SK-N-SH (cell line): ENCODE measurements around the gene TULP1. TPM values are rescaled to one million over a fixed set of nuclear protein-coding genes. Genes with fewer than 3 reads are reported as not detected.

ENCODE experiments used
- CTCF ChIA-PET: fragments of 300-600, 350-600 bp; formaldehyde crosslinking; extraction: SDS; loops from one replicate; lab custom pipeline; 2021; lab: Yijun Ruan, JAX
- POLR2A ChIA-PET: fragments of 350-600 bp; sonication (Branson Sonifier 250); formaldehyde crosslinking; extraction: SDS; loops from one replicate; lab custom pipeline; 2020; ENCODE audit warnings: antibody characterized with exemption, inconsistent platforms; lab: Yijun Ruan, JAX
- DNase-seq: peaks from one replicate; pipeline ENCODE4 v3.0.0; 2012
- H2AFZ ChIP-seq: fragments of 200-600 bp; sonication (generic); 2 replicates; pipeline ENCODE4 v1.8.1; 2016; ENCODE audit warnings: antibody characterized with exemption, mild to moderate bottlenecking, low read depth
- H3F3A ChIP-seq: fragments of 200-600 bp; sonication (generic); replicated peaks from 2 replicates; pipeline ENCODE3; 2016; ENCODE audit warnings: antibody characterized with exemption, mild to moderate bottlenecking; ENCODE audit not compliant: insufficient read depth
- H3K27ac ChIP-seq, 2 experiments: fragments of 200-500 bp in 1 of 2; fragments of 200-600 bp in 1 of 2; sonication (Bioruptor generic) in 1 of 2; sonication (generic), shearing (Covaris generic) in 1 of 2; 2 replicates each; pipeline versions ENCODE4 v1.5.1 to v1.6.1; 2014 to 2016; ENCODE audit warnings: low read depth in 2 of 2, inconsistent platforms in 1 of 2, low read length in 1 of 2, mild to moderate bottlenecking in 1 of 2, mixed read lengths in 1 of 2
- H3K27me3 ChIP-seq: fragments of 200-600 bp; sonication (generic), shearing (Covaris generic); 2 replicates; pipeline ENCODE4 v1.6.1; 2016; ENCODE audit warnings: mixed run types; ENCODE audit not compliant: insufficient read depth
- H3K36me3 ChIP-seq, 2 experiments: fragments of 200-500 bp in 1 of 2; fragments of 200-600 bp in 1 of 2; sonication (Bioruptor generic) in 1 of 2; sonication (generic) in 1 of 2; replicated peaks in 1 of 2; 2 replicates each; pipeline versions ENCODE3 to v1.5.1; 2014 to 2016; ENCODE audit warnings: low read length in 1 of 2, mild to moderate bottlenecking in 1 of 2; ENCODE audit not compliant: insufficient read depth in 2 of 2, control insufficient read depth in 1 of 2
- H3K4me1 ChIP-seq, 2 experiments: fragments of 200-500 bp in 1 of 2; fragments of 200-600 bp in 1 of 2; sonication (Bioruptor generic) in 1 of 2; sonication (generic), shearing (Covaris generic) in 1 of 2; 2 replicates each; pipeline versions ENCODE4 v1.5.1 to v1.6.1; 2014 to 2016; ENCODE audit warnings: low read depth in 1 of 2, low read length in 1 of 2, mixed run types in 1 of 2; ENCODE audit not compliant: insufficient read depth in 2 of 2, control insufficient read depth in 1 of 2
- H3K4me2 ChIP-seq: fragments of 200-600 bp; sonication (generic), shearing (Covaris generic); 2 replicates; pipeline ENCODE4 v1.6.1; 2017; ENCODE audit warnings: mixed run types
- H3K4me3 ChIP-seq, 2 experiments: fragments of 200-500 bp in 1 of 2; fragments of 200-600 bp in 1 of 2; sonication (Bioruptor generic) in 1 of 2; sonication (generic), shearing (Covaris generic) in 1 of 2; 2 replicates each; pipeline versions ENCODE4 v1.5.1 to v1.8.1; 2014 to 2016; ENCODE audit warnings: low read depth in 2 of 2, inconsistent platforms in 1 of 2, low read length in 1 of 2, mild to moderate bottlenecking in 1 of 2, mixed read lengths in 1 of 2, moderate library complexity in 1 of 2
- H3K79me2 ChIP-seq: fragments of 200-600 bp; sonication (generic); 2 replicates; pipeline ENCODE4 v1.8.1; 2017; ENCODE audit warnings: mild to moderate bottlenecking; ENCODE audit not compliant: insufficient read depth
- H3K9ac ChIP-seq: fragments of 200-600 bp; sonication (generic); 2 replicates; pipeline ENCODE4 v1.6.1; 2017; ENCODE audit warnings: mixed run types
- H3K9me2 ChIP-seq: fragments of 200-600 bp; sonication (generic); 2 replicates; pipeline ENCODE4 v1.6.1; 2017; ENCODE audit warnings: mixed run types
- H3K9me3 ChIP-seq: fragments of 200-600 bp; sonication (generic); 2 replicates; pipeline ENCODE4 v1.6.1; 2017; ENCODE audit warnings: mixed run types, mild to moderate bottlenecking, moderate library complexity
- H4K20me1 ChIP-seq: fragments of 200-600 bp; sonication (generic); 2 replicates; pipeline ENCODE4 v1.6.1; 2017; ENCODE audit warnings: mild to moderate bottlenecking, mixed run types; ENCODE audit not compliant: insufficient read depth
- CTCF ChIP-seq: fragments of 200-600 bp; sonication (generic); IDR thresholded peaks from 2 replicates; pipeline ENCODE4 v1.6.1; 2017; ENCODE audit warnings: antibody characterized with exemption, mild to moderate bottlenecking, moderate library complexity
- EZH2phosphoT487 ChIP-seq: fragments of 200-600 bp; sonication (generic); IDR thresholded peaks from 2 replicates; pipeline ENCODE4 v1.6.1; 2017; ENCODE audit warnings: low read depth, mixed run types, mild to moderate bottlenecking, antibody characterized with exemption, moderate library complexity, borderline replicate concordance
- FOXM1 ChIP-seq: IDR thresholded peaks from 2 replicates; pipeline ENCODE4 v1.4.0; 2012; ENCODE audit warnings: low read depth, mild to moderate bottlenecking
- GABPA ChIP-seq: IDR thresholded peaks from 2 replicates; pipeline ENCODE4 v1.4.0; 2012; ENCODE audit warnings: low read depth, mild to moderate bottlenecking
- MXI1 ChIP-seq: IDR thresholded peaks from 2 replicates; pipeline ENCODE4 v1.6.1; 2012; ENCODE audit warnings: mild to moderate bottlenecking, low read depth, low read length, improper control_type of control experiment
- NFIC ChIP-seq: IDR thresholded peaks from 2 replicates; pipeline ENCODE4 v1.4.0; 2012; ENCODE audit warnings: borderline replicate concordance
- RCOR1 ChIP-seq: fragments of 150-350 bp; IDR thresholded peaks from 2 replicates; pipeline ENCODE4 v1.6.1; 2017; ENCODE audit warnings: antibody characterized with exemption, low read length
- REST ChIP-seq: IDR thresholded peaks from 2 replicates; pipeline ENCODE4 v1.6.1; 2012; ENCODE audit warnings: mild to moderate bottlenecking, low read depth, low read length, moderate library complexity
- RXRA ChIP-seq: IDR thresholded peaks from 2 replicates; pipeline ENCODE4 v1.4.0; 2012; ENCODE audit warnings: low read depth, mild to moderate bottlenecking, borderline replicate concordance
- SMC3 ChIP-seq: IDR thresholded peaks from 2 replicates; pipeline ENCODE4 v1.6.1; 2012; ENCODE audit warnings: low read depth, low read length, improper control_type of control experiment
- WGBS: methylation state at CpG from one replicate; pipeline ENCODE4 v1.1.6; 2017; ENCODE audit warnings: low lambda C conversion rate; 5-methylcytosine and 5-hydroxymethylcytosine counted together
- polyA plus RNA-seq, 3 experiments: library from polyadenylated mRNA; depleted of rRNA; stranded (reverse); fragments of >200 nt; gene quantifications; 2 replicates each; pipeline ENCODE4 v1.2.3, GENCODE V29; 2012
- TF ChIP-seq, protein P1 (sequence below): IDR thresholded peaks from 2 replicates; pipeline ENCODE4 v1.4.0; 2012; ENCODE audit warnings: low read depth
- TF ChIP-seq, protein P2 (sequence below): IDR thresholded peaks from 2 replicates; pipeline ENCODE4 v1.4.0; 2012; ENCODE audit warnings: low read depth, borderline replicate concordance

TULP1 gene
- polyA plus RNA-seq, 1 of the 3 experiments (the other 2 are of a cell fraction), result not detected

GRCh38 chr6:35507221-35507620, 5.5 kb downstream of the TULP1 start:
- no peaks in the 10 kb centered on the region for H3K79me2 ChIP-seq
- no peak overlapping the region for H2AFZ ChIP-seq
- H3K4me3 ChIP-seq, result no peak overlapping the region
- no peaks in the 10 kb centered on the region for H3K9me2 ChIP-seq
- ChIA-PET POLR2A (no interaction called here), CTCF (interaction anchor here (0.8 to 1.6 kb wide), 2 partner anchors 10 to 15 kb away, joined by 4 to 5 read pairs; no protein-coding TSS in a partner anchor)
- H3K9me3 ChIP-seq, result no peaks in the 10 kb centered on the region
- H4K20me1 ChIP-seq, result no peaks in the 10 kb centered on the region
- no peaks in the 10 kb centered on the region for H3K4me1 ChIP-seq
- no peak for TF ChIP-seq MXI1
- TF ChIP-seq, protein P1, sequence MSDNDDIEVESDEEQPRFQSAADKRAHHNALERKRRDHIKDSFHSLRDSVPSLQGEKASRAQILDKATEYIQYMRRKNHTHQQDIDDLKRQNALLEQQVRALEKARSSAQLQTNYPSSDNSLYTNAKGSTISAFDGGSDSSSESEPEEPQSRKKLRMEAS, result no peak
- TF ChIP-seq CTCF, result no peak
- 94% methylated on average over 2 of the region's 2 CpGs for WGBS
- H3K4me2 ChIP-seq, result no peak overlapping the region
- no peak overlapping the region for H3K9ac ChIP-seq
- no peak for DNase-seq
- H3K36me3 ChIP-seq, result no peaks in the 10 kb centered on the region
- H3K27ac ChIP-seq, result no peak overlapping the region
- no peaks in the 10 kb centered on the region for H3F3A ChIP-seq
- H3K27me3 ChIP-seq, result no peaks in the 10 kb centered on the region

GRCh38 chr6:35506536-35506935, 6.2 kb downstream of the TULP1 start:
- Histone ChIP-seq H3K27ac (no peak overlapping the region), H2AFZ (no peak overlapping the region), H3K4me3 (no peak overlapping the region), H3K36me3 (no peaks in the 10 kb centered on the region), H3K9ac (no peak overlapping the region), H3K27me3 (no peaks in the 10 kb centered on the region), H4K20me1 (no peaks in the 10 kb centered on the region), H3K9me2 (no peaks in the 10 kb centered on the region), H3K4me1 (no peaks in the 10 kb centered on the region), H3F3A (no peaks in the 10 kb centered on the region), H3K79me2 (no peaks in the 10 kb centered on the region), H3K4me2 (no peak overlapping the region), H3K9me3 (no peaks in the 10 kb centered on the region)
- POLR2A ChIA-PET, result no interaction called here
- no peak for TF ChIP-seq FOXM1
- TF ChIP-seq CTCF, result no peak
- TF ChIP-seq MXI1, result no peak
- TF ChIP-seq, protein P2, sequence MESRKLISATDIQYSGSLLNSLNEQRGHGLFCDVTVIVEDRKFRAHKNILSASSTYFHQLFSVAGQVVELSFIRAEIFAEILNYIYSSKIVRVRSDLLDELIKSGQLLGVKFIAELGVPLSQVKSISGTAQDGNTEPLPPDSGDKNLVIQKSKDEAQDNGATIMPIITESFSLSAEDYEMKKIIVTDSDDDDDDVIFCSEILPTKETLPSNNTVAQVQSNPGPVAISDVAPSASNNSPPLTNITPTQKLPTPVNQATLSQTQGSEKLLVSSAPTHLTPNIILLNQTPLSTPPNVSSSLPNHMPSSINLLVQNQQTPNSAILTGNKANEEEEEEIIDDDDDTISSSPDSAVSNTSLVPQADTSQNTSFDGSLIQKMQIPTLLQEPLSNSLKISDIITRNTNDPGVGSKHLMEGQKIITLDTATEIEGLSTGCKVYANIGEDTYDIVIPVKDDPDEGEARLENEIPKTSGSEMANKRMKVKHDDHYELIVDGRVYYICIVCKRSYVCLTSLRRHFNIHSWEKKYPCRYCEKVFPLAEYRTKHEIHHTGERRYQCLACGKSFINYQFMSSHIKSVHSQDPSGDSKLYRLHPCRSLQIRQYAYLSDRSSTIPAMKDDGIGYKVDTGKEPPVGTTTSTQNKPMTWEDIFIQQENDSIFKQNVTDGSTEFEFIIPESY, result no peak
- TF ChIP-seq REST, result no peak
- no peak for TF ChIP-seq NFIC
- TF ChIP-seq RCOR1, result no peak
- TF ChIP-seq EZH2phosphoT487, result no peak
- no peak for TF ChIP-seq RXRA
- no peak for TF ChIP-seq GABPA
- TF ChIP-seq SMC3, result no peak
- TF ChIP-seq, protein P1, result no peak
- no peak for DNase-seq
- 75% methylated on average over 3 of the region's 3 CpGs for WGBS
- CTCF ChIA-PET, result interaction anchor here (0.8 to 2.1 kb wide), 2 partner anchors 16 kb away, joined by 4 to 11 read pairs; no protein-coding TSS in a partner anchor
